A549 (cell line): ENCODE measurements around the gene POLD2. TPM values are rescaled to one million over a fixed set of nuclear protein-coding genes. Genes with fewer than 3 reads are reported as not detected.

ENCODE experiments used
- ATAC-seq, 2 experiments: fragments of 200-7000 bp in 1 of 2; fragments of >200 bp in 1 of 2; cut with Nextera tagmentation in 1 of 2; cut with Tn5 transposase in 1 of 2; 3 replicates each; pipeline versions ENCODE4 v1.8.0 to v1.9.1; 2018 to 2020; ENCODE audit warnings: mild to moderate bottlenecking in 1 of 2, moderate library complexity in 1 of 2
- CTCF ChIA-PET: fragments of 300-600 bp; sonication (Branson Sonifier 250); formaldehyde crosslinking; extraction: SDS; loops from one replicate; lab custom pipeline; 2021; ENCODE audit warnings: antibody characterized with exemption, inconsistent platforms; lab: Yijun Ruan, JAX
- POLR2A ChIA-PET: fragments of 350-600 bp; formaldehyde crosslinking; extraction: SDS; loops from one replicate; lab custom pipeline; 2021; ENCODE audit warnings: antibody characterized with exemption, inconsistent platforms; lab: Yijun Ruan, JAX
- DNase-seq, 2 experiments: peaks; one replicate each; pipeline versions ENCODE4 v3.0.0 to v3.0.0-alpha.2; 2011 to 2016; ENCODE audit warnings: low read depth in 1 of 2, low spot score in 1 of 2
- FAIRE-seq: peaks from 2 replicates; lab custom pipeline; 2011; peaks lifted over from hg19 to GRCh38; lab: Jason Lieb, UNC
- H3K27ac ChIP-seq, 2 experiments: fragments of >200 bp; sonication (Bioruptor Twin); formaldehyde crosslinking; 3 replicates each; pipeline ENCODE4 v1.5.1; 2016 to 2017
- H3K4me1 ChIP-seq: fragments of >200 bp; sonication (Bioruptor Twin); formaldehyde crosslinking; 3 replicates; pipeline ENCODE4 v1.6.1; 2016
- H3K4me2 ChIP-seq: fragments of >200 bp; sonication (Bioruptor Twin); formaldehyde crosslinking; 3 replicates; pipeline ENCODE4 v1.6.1; 2016
- H3K4me3 ChIP-seq: fragments of >200 bp; sonication (Bioruptor Twin); formaldehyde crosslinking; 3 replicates; pipeline ENCODE4 v1.5.1; 2016
- H3K9me3 ChIP-seq: fragments of >200 bp; sonication (Bioruptor Twin); formaldehyde crosslinking; 3 replicates; pipeline ENCODE4 v1.6.1; 2016
- BHLHE40 ChIP-seq: IDR thresholded peaks from 2 replicates; pipeline ENCODE4 v1.6.1; 2012; ENCODE audit warnings: low read depth, low read length, inconsistent platforms
- CEBPB ChIP-seq, 2 experiments: fragments of >200 bp in 1 of 2; sonication (Bioruptor Twin) in 1 of 2; formaldehyde crosslinking in 1 of 2; IDR thresholded peaks; 2 replicates each; pipeline ENCODE4 v1.6.1; 2012 to 2016
- CHD2 ChIP-seq: fragments of 150-350 bp; IDR thresholded peaks from 2 replicates; pipeline ENCODE4 v1.6.1; 2014; ENCODE audit warnings: low read length; ENCODE audit not compliant: partially characterized antibody
- CHD4 ChIP-seq: fragments of 200-600 bp; sonication (generic); IDR thresholded peaks from 2 replicates; pipeline ENCODE4 v1.6.1; 2016; ENCODE audit warnings: antibody characterized with exemption, mild to moderate bottlenecking, borderline replicate concordance
- ESRRA ChIP-seq: fragments of 150-350 bp; IDR thresholded peaks from 2 replicates; pipeline ENCODE4 v1.6.1; 2014; ENCODE audit warnings: mild to moderate bottlenecking, low read length, borderline replicate concordance
- HEYL ChIP-seq: fragments of 250-450 bp; sonication (Bioruptor Pico); IDR thresholded peaks from 2 replicates; pipeline ENCODE4 v1.8.0; 2021; ENCODE audit warnings: mild to moderate bottlenecking, moderate library complexity
- MAFK ChIP-seq: fragments of 450-650 bp; IDR thresholded peaks from 2 replicates; pipeline ENCODE4 v1.6.1; 2014; ENCODE audit not compliant: partially characterized antibody
- NR3C1 ChIP-seq: fragments of >200 bp; sonication (Bioruptor Twin); formaldehyde crosslinking; IDR thresholded peaks from 3 replicates; pipeline ENCODE4 v1.6.1; 2017
- POLR2A ChIP-seq: IDR thresholded peaks from 2 replicates; pipeline ENCODE4 v1.6.1; 2012; ENCODE audit warnings: mild to moderate bottlenecking, low read length
- RFX5 ChIP-seq: fragments of 450-650 bp; IDR thresholded peaks from 2 replicates; pipeline ENCODE4 v1.7.1; 2014; ENCODE audit warnings: antibody characterized with exemption, mild to moderate bottlenecking, moderate library complexity
- TFCP2L1 ChIP-seq: fragments of 250-450 bp; sonication (Bioruptor Pico); IDR thresholded peaks from 2 replicates; pipeline ENCODE4 v1.5.0; 2021; ENCODE audit warnings: mild to moderate bottlenecking
- TP53 ChIP-seq: fragments of 250-450 bp; sonication (Bioruptor Pico); IDR thresholded peaks from 2 replicates; pipeline ENCODE4 v1.5.0; 2021; ENCODE audit warnings: mild to moderate bottlenecking, moderate library complexity
- ZSCAN20 ChIP-seq: fragments of 250-450 bp; sonication (Bioruptor Pico); IDR thresholded peaks from 2 replicates; pipeline ENCODE4 v1.8.0; 2022; ENCODE audit warnings: mild to moderate bottlenecking, moderate library complexity
- WGBS: methylation state at CpG from one replicate; pipeline ENCODE4 v1.1.6; 2017; ENCODE audit errors: missing lambda C conversion rate; 5-methylcytosine and 5-hydroxymethylcytosine counted together
- polyA plus RNA-seq, 4 experiments: library from polyadenylated mRNA; depleted of rRNA in 3 of 4; stranded (reverse); fragments of >200 nt; fragmentation: RNase III in 1 of 4; extraction: RNeasy Plus Mini Kit Qiagen cat#74134 plus additional on column Dnase treatment in 1 of 4; gene quantifications; 2 replicates in 3 of 4; 3 replicates in 1 of 4; pipeline ENCODE4 v1.2.3, GENCODE V29; 2011 to 2017
- TF ChIP-seq, protein P1 (sequence below): fragments of 450-650 bp; IDR thresholded peaks from 2 replicates; pipeline ENCODE4 v1.6.1; 2014; ENCODE audit warnings: antibody characterized with exemption
- TF ChIP-seq, protein P2 (sequence below): fragments of >200 bp; sonication (Bioruptor Twin); formaldehyde crosslinking; IDR thresholded peaks from 3 replicates; pipeline ENCODE4 v1.5.1; 2016
- TF ChIP-seq, protein P3 (sequence below): fragments of 200-600 bp; sonication (generic); IDR thresholded peaks from 2 replicates; pipeline ENCODE4 v1.6.1; 2016; ENCODE audit warnings: antibody characterized with exemption, mild to moderate bottlenecking, moderate library complexity
- TF ChIP-seq, protein P4 (sequence below): fragments of >200 bp; sonication (Bioruptor Twin); formaldehyde crosslinking; IDR thresholded peaks from 2 replicates; pipeline ENCODE4 v1.6.1; 2016
- TF ChIP-seq, protein P5 (sequence below): fragments of >200 bp; sonication (Bioruptor Twin); formaldehyde crosslinking; IDR thresholded peaks from 3 replicates; pipeline ENCODE4 v1.6.1; 2016
- TF ChIP-seq, protein P6 (sequence below): fragments of 250-450 bp; sonication (Bioruptor Pico); IDR thresholded peaks from 2 replicates; pipeline ENCODE4 v1.5.0; 2020; ENCODE audit warnings: low read depth, mild to moderate bottlenecking, moderate library complexity
- TF ChIP-seq, protein P7 (sequence below): IDR thresholded peaks from 2 replicates; pipeline ENCODE4 v1.6.1; 2012

The POLD2 gene
- polyA plus RNA-seq, 2 of the 4 experiments (the other 2 are of a cell fraction) = 126 to 138 TPM

DNA sequence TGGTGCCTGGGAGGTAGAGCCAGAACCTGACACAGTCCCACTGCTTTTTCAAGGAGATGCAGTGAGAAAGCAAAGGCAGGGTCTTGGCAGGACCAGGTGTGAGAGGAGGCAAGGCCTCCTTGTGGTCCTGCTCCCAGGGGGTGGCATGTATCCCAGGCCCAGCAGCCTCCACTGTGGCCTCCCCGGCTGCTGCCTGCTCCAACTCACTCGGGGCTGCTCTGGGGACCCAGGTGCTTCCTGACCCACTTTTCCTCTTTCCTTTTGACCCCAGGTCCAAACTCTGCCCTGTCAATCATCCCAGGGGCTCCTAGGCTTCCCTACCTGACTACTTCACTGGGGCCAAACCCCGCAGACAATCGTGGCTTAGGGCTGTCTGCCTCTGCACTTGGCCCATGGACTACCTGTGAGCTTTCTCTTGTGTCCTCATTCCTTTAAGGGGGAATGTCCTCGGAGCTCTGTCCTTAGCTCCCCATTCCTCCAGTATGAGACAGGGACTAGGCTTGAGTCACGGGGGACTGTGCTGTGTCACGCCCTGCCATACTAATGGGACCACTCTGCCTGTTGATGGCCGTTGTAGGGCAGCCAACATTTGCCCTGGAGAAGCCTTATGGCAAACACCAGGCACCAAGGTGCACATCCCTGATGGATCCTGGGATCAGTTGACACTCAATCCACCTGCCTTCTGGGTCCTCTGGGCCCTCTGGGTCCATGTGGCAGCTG is 20.3 kb downstream of the POLD2 start:
- FAIRE-seq (no peak), ATAC-seq (no peak), DNase-seq (no peak)
- no peak overlapping the region for H3K4me2 ChIP-seq
- 60% methylated on average over 8 of the region's 8 CpGs for WGBS
- CTCF ChIA-PET = interaction anchor here (0.6 to 1.4 kb wide), 4 partner anchors 9 to 94 kb away, joined by 3 to 4 read pairs (median 3); partner anchors contain the start of gene POLD2
- H3K4me3 ChIP-seq = no peak overlapping the region
- no peaks in the 10 kb centered on the region for H3K9me3 ChIP-seq
- no peak overlapping the region for H3K27ac ChIP-seq
- peaks cover 12% of the 10 kb centered on the region; the same call in 1 of the 3 replicates for H3K4me1 ChIP-seq
- TF ChIP-seq, protein P1, sequence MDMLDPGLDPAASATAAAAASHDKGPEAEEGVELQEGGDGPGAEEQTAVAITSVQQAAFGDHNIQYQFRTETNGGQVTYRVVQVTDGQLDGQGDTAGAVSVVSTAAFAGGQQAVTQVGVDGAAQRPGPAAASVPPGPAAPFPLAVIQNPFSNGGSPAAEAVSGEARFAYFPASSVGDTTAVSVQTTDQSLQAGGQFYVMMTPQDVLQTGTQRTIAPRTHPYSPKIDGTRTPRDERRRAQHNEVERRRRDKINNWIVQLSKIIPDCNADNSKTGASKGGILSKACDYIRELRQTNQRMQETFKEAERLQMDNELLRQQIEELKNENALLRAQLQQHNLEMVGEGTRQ = no peak
- TF ChIP-seq, protein P2, sequence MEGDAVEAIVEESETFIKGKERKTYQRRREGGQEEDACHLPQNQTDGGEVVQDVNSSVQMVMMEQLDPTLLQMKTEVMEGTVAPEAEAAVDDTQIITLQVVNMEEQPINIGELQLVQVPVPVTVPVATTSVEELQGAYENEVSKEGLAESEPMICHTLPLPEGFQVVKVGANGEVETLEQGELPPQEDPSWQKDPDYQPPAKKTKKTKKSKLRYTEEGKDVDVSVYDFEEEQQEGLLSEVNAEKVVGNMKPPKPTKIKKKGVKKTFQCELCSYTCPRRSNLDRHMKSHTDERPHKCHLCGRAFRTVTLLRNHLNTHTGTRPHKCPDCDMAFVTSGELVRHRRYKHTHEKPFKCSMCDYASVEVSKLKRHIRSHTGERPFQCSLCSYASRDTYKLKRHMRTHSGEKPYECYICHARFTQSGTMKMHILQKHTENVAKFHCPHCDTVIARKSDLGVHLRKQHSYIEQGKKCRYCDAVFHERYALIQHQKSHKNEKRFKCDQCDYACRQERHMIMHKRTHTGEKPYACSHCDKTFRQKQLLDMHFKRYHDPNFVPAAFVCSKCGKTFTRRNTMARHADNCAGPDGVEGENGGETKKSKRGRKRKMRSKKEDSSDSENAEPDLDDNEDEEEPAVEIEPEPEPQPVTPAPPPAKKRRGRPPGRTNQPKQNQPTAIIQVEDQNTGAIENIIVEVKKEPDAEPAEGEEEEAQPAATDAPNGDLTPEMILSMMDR = no peak
- POLR2A ChIA-PET = no interaction called here

DNA sequence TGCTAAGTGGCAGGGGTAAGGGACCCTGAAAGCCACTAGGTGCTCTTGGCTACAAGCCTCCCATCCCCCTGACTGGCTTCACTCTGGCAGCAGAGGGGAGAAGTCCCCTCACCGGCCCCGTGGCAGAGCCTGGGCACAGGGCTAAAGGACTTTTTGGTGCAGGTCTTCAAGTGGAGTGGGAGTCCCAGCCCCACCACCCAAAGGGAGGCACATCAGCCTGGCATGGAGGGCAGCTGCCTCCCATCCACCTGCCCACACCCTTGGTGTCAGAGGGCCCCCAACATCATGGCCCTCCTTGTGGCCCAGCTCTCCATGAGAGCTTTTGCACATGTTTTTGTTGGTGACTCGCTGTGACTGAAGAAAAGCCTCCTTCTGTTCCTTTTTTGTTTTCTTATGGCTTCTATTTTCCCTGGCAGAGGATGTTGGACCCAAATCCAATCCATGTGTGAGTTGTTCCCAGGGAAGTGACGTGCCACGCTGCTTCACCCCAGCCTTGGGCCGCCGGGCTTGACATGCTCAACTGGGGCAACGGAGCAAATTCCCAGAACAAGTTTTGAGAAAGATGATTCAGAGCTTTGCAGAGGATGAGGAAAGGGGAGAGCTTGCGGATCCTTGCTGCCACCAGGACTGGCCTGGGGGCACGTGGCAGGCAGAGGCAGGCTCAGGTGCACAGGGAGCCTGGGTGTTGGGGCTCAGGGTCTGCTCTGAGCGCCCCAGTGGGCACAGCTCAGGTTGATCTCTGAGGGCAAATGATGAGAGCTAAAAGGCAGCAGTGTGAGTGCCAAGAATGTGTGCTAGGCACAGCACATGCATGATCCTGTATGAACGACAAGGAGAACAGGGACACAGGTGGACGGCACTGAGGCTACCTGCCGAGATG is 21.1 kb downstream of the POLD2 start:
- no peak overlapping the region for H3K4me2 ChIP-seq
- CTCF ChIA-PET = interaction anchor here (1.1 to 2.2 kb wide), 5 partner anchors 10 to 94 kb away, joined by 3 to 5 read pairs (median 3); no protein-coding TSS in a partner anchor
- no peak overlapping the region for H3K27ac ChIP-seq
- WGBS = 85% methylated on average over 13 of the region's 14 CpGs
- no peak for FAIRE-seq
- TF ChIP-seq, protein P3, sequence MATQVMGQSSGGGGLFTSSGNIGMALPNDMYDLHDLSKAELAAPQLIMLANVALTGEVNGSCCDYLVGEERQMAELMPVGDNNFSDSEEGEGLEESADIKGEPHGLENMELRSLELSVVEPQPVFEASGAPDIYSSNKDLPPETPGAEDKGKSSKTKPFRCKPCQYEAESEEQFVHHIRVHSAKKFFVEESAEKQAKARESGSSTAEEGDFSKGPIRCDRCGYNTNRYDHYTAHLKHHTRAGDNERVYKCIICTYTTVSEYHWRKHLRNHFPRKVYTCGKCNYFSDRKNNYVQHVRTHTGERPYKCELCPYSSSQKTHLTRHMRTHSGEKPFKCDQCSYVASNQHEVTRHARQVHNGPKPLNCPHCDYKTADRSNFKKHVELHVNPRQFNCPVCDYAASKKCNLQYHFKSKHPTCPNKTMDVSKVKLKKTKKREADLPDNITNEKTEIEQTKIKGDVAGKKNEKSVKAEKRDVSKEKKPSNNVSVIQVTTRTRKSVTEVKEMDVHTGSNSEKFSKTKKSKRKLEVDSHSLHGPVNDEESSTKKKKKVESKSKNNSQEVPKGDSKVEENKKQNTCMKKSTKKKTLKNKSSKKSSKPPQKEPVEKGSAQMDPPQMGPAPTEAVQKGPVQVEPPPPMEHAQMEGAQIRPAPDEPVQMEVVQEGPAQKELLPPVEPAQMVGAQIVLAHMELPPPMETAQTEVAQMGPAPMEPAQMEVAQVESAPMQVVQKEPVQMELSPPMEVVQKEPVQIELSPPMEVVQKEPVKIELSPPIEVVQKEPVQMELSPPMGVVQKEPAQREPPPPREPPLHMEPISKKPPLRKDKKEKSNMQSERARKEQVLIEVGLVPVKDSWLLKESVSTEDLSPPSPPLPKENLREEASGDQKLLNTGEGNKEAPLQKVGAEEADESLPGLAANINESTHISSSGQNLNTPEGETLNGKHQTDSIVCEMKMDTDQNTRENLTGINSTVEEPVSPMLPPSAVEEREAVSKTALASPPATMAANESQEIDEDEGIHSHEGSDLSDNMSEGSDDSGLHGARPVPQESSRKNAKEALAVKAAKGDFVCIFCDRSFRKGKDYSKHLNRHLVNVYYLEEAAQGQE = no peak
- TF ChIP-seq, protein P4, sequence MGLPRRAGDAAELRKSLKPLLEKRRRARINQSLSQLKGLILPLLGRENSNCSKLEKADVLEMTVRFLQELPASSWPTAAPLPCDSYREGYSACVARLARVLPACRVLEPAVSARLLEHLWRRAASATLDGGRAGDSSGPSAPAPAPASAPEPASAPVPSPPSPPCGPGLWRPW = no peak
- TF ChIP-seq CHD4 = no peak
- TF ChIP-seq, protein P2 = no peak
- no peak for TF ChIP-seq NR3C1
- no peak for TF ChIP-seq POLR2A
- TF ChIP-seq CHD2 = no peak
- no peak for TF ChIP-seq CEBPB (IDR thresholded peaks at IDR 0.05)
- TF ChIP-seq MAFK = no peak
- no peak for TF ChIP-seq TP53 (CRISPR knock-in tag)
- TF ChIP-seq, protein P5, sequence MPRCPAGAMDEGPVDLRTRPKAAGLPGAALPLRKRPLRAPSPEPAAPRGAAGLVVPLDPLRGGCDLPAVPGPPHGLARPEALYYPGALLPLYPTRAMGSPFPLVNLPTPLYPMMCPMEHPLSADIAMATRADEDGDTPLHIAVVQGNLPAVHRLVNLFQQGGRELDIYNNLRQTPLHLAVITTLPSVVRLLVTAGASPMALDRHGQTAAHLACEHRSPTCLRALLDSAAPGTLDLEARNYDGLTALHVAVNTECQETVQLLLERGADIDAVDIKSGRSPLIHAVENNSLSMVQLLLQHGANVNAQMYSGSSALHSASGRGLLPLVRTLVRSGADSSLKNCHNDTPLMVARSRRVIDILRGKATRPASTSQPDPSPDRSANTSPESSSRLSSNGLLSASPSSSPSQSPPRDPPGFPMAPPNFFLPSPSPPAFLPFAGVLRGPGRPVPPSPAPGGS = no peak
- TF ChIP-seq ZSCAN20 (CRISPR knock-in tag) = no peak
- TF ChIP-seq HEYL = no peak
- TF ChIP-seq TFCP2L1 (CRISPR knock-in tag) = no peak
- TF ChIP-seq ESRRA = no peak
- TF ChIP-seq, protein P6, sequence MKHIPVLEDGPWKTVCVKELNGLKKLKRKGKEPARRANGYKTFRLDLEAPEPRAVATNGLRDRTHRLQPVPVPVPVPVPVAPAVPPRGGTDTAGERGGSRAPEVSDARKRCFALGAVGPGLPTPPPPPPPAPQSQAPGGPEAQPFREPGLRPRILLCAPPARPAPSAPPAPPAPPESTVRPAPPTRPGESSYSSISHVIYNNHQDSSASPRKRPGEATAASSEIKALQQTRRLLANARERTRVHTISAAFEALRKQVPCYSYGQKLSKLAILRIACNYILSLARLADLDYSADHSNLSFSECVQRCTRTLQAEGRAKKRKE (CRISPR knock-in tag) = no peak
- TF ChIP-seq, protein P1 = no peak
- TF ChIP-seq BHLHE40 = no peak
- TF ChIP-seq RFX5 = no peak
- TF ChIP-seq, protein P7, sequence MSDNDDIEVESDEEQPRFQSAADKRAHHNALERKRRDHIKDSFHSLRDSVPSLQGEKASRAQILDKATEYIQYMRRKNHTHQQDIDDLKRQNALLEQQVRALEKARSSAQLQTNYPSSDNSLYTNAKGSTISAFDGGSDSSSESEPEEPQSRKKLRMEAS = no peak
- peaks cover 12% of the 10 kb centered on the region; the same call in 1 of the 3 replicates for H3K4me1 ChIP-seq
- no peaks in the 10 kb centered on the region for H3K9me3 ChIP-seq
- ATAC-seq = no peak
- no peak for DNase-seq
- POLR2A ChIA-PET = interaction anchor here (0.6 kb wide), 1 partner anchor 9 kb away, joined by 3 read pairs; no protein-coding TSS in a partner anchor
- no peak overlapping the region for H3K4me3 ChIP-seq
